ENCODE measurements around the gene TMCC2.
"Not testable (repeated sequence)": the region's sequence is repeated elsewhere in the genome, so short reads cannot be mapped to it uniquely, and the experiment has no call there.

Gene TMCC2

GRCh38 chr1:205262731-205263171 lies 35.0 kb downstream of the TMCC2 start:
- DNase-seq, result no peak

- DNase-seq, result no peak
Measured at GRCh38 chr1:205263580-205264190, 35.9 kb downstream of the TMCC2 start.

- DNase-seq, result no peak
Measured at GRCh38 chr1:205266611-205267305, 39.0 kb downstream of the TMCC2 start.

GRCh38 chr1:205267306-205267902 lies 39.7 kb downstream of the TMCC2 start:
- no peak for DNase-seq

GRCh38 chr1:205268846-205269680 lies 41.3 kb downstream of the TMCC2 start:
- DNase-seq, result no peak

GRCh38 chr1:205269711-205270110 lies 42.0 kb downstream of the TMCC2 start:
- DNase-seq, result no peak

GRCh38 chr1:205270271-205270670 lies 42.5 kb downstream of the TMCC2 start:
- no peak for DNase-seq

- DNase-seq, result no peak
Measured at GRCh38 chr1:205270764-205271163, 43.0 kb downstream of the TMCC2 start.

- DNase-seq, result no peak
Measured at GRCh38 chr1:205271277-205271676, 43.5 kb downstream of the TMCC2 start.

- DNase-seq, result no peak
Measured at GRCh38 chr1:205271745-205272144, 44.0 kb downstream of the TMCC2 start.

GRCh38 chr1:205272536-205272935 lies 44.8 kb downstream of the TMCC2 start:
- no peak for DNase-seq

- DNase-seq, result peak; percentile 83
Measured at GRCh38 chr1:205273551-205273982, 45.8 kb downstream of the TMCC2 start.

GRCh38 chr1:205274041-205274691 lies 46.4 kb downstream of the TMCC2 start:
- DNase-seq, result no peak

- no peak for DNase-seq
Measured at GRCh38 chr1:205275133-205275532, 47.4 kb downstream of the TMCC2 start.

- no peak for DNase-seq
Measured at GRCh38 chr1:205275916-205276688, 48.4 kb downstream of the TMCC2 start.

GRCh38 chr1:205276689-205277065 lies 48.9 kb downstream of the TMCC2 start:
- no peak for DNase-seq

- peak; percentile 32 for DNase-seq
Measured at GRCh38 chr1:205279986-205280385, 52.2 kb downstream of the TMCC2 start.

GRCh38 chr1:205280666-205281395 lies 53.1 kb downstream of the TMCC2 start:
- DNase-seq, result not testable (repeated sequence)

- no peak for DNase-seq
Measured at GRCh38 chr1:205283270-205284147, 55.8 kb downstream of the TMCC2 start.
